Measurements from ENCODE around the gene EYS.

DNA sequence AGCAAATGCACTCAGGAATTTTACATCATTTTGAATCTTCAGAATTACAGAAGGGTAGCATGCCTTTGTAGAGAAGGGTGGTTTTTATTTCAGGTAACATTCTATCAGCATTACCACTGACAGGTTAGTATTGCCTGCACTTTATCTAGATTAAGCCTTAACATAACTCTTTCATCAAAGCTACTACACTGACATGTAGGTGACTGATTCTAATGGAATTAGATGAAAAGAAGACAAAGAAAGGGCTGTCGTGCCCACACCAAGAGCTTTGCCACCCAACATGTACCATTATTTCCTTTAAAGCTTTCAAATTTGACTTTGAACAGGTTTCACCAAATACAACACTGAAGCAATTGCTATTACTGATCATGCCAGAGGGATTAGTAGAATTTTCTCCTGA, 551.9 kb downstream of the EYS start:
- TF ChIP-seq, protein P1, sequence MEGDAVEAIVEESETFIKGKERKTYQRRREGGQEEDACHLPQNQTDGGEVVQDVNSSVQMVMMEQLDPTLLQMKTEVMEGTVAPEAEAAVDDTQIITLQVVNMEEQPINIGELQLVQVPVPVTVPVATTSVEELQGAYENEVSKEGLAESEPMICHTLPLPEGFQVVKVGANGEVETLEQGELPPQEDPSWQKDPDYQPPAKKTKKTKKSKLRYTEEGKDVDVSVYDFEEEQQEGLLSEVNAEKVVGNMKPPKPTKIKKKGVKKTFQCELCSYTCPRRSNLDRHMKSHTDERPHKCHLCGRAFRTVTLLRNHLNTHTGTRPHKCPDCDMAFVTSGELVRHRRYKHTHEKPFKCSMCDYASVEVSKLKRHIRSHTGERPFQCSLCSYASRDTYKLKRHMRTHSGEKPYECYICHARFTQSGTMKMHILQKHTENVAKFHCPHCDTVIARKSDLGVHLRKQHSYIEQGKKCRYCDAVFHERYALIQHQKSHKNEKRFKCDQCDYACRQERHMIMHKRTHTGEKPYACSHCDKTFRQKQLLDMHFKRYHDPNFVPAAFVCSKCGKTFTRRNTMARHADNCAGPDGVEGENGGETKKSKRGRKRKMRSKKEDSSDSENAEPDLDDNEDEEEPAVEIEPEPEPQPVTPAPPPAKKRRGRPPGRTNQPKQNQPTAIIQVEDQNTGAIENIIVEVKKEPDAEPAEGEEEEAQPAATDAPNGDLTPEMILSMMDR (IDR thresholded peaks at IDR 0.05; ENCODE audit: low read length): no peak
- no peak for TF ChIP-seq EZH2 (optimal IDR thresholded peaks at IDR 0.05; ENCODE audit: low read depth, low read length)

Data from MM.1S (cell line).